ENCODE measurements around the gene SETBP1.

SETBP1 gene

DNA sequence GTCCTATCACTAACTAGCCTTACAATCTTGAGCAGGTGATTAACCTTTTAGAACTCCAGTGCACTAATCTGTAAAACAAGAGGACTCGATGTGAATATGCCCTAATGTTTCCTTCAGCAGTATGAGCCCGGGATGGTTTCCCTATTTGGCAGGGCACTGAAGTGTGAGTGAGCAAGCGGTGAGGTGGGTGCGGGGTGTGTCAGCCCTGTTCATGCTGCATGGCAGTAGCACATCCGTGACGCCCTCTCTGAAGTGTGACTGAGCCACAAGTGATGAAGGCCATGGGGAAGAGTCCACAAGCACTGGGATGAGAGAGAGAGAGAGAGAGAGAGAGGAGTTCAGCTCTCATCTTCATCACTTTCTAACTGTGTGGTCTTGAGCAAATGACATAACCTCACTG lies 168.7 kb downstream of the SETBP1 start:
- no peak for DNase-seq

DNA sequence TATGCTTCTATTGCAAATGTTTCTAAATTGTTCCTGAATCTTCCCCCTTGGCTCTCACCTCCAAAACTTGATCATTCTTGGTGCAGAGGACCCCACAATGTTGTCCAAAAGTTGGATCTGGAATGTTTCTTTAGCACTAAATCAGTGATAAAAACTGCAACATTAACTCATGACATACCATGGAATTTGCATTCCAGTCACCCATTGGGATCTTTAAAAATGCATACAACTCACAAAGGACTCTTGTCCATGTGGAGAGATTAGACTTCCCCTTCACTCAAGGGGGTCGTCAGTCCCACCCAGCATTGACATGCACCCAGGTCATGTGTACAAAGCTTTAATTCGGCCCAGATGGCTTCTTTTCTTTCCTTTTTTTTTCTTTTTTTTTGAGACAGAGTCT lies 169.3 kb downstream of the SETBP1 start:
- no peak for DNase-seq

DNA sequence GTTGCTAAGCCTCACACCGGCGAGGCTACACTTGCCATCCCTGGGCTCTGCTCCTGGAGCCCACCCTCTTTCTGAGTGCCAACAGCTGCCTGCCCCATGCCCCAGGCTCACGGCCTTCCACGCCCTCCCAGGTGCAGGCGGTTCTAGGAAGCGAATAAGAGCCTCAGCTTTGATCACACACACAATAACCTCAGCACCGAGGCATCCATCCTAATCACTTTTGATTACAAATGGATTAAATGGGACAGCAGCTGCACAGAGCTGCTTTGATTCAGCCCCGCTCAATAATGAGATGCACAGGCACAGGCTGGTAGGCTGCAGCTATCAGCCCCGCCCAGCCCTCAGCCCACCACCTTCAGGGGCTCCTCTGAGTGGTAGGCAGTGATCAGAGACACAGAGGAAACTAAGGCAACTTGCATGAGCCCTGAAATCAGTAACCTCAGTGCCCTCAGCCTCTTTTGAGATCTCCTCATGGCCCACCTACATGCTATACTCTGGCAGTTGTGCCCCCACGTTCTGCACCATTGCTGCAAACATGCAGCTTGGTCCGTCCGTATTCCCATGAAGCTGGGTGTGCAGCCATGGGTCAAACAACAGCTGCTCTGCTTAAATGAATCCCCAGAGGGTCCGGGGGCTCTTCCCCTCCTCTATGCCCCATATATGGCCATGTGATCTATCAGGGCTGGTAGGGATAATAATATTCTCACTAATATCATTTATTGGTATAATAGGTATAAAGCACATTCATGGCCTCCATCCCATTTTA lies 171.4 kb downstream of the SETBP1 start:
- no peak for DNase-seq

DNA sequence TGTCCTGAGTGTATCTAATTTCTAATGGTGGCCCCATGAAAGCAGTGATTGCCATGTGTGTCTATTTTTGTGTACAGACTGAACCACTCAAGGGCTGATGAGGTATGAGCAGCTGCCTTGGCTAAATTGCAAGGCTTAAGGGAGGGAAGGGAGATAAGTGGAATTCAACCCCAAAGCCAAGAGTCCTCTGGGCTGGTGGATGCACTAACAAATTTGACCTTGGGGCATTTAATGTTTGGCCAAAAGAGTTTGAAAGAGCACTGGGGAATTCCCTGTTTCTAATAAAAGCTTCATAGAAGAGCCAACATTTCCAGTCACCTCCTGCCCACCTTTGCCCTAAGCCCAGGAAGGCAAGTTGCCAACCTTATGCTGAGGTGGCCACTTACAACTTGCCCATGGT lies 172.1 kb downstream of the SETBP1 start:
- DNase-seq = no peak

DNA sequence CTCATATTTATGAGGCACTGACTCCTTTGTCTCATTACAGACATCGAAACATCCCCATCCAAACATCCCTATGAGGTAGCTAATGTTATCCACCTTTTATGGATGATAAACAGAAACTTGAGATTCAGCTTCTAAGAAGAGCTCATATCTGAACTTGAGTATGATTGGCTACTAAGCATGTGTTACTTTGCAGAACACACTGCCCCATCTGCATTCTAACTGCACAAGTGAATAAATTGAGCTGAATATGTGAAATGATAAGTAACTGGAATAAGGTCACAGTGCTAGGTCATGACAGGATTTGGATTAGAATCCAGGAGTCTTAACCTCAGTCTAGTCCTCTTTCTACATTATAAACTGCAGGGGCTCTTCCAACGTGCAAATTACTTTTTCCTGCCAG lies 172.7 kb downstream of the SETBP1 start:
- no peak for DNase-seq

DNA sequence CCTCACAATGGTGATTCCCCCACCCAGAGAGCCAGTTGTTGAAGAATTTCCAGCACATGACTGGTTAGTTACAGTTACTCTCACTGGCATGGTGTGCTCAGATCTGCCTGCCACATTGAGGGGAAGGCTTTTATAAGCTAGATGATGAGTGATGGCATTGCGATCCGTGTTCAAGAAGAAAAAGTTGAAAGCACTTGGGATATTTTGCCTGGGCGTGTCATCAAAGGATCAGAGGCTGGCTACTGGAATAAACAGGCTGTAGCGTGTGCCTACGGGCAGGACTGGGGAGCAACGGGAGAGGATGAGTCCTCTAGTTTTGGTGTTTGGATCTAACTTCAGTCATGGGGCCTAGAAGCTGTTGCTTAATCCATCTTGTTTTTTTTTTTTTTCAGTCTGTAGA lies 175.0 kb downstream of the SETBP1 start:
- no peak for DNase-seq

GRCh38 chr18:44856157-44856556 lies 175.5 kb downstream of the SETBP1 start:
- no peak for DNase-seq

- DNase-seq = no peak
These were observed 176.4 kb downstream of the SETBP1 start for GRCh38 chr18:44857081-44857480.

- no peak for DNase-seq
These were observed 177.2 kb downstream of the SETBP1 start for GRCh38 chr18:44857744-44858491.

- no peak for DNase-seq
These were observed 178.6 kb downstream of the SETBP1 start for GRCh38 chr18:44859263-44859662.

- no peak for DNase-seq
These were observed 179.2 kb downstream of the SETBP1 start for GRCh38 chr18:44859751-44860439.

DNA sequence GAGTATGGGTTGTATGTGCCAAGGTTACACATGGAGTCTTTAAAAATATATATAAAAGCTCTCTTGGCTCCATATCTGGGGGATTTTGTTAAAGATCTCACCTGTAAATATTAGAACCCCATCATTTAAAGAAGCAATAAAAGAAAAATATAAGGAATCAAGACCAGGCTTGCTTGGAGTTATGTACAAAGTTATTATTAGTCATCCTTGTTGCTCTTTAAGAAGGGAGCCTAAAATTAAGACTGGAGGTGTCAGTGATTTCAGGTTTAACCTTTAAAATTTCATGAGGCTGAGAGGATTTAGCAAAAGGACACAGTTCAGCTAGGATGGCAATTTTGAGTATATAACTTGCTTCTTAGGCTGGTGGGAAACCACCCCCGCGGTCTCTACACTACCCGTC lies 181.4 kb downstream of the SETBP1 start:
- DNase-seq = no peak

GRCh38 chr18:44866103-44866502 lies 185.4 kb downstream of the SETBP1 start:
- no peak for DNase-seq

GRCh38 chr18:44869533-44869932 lies 188.8 kb downstream of the SETBP1 start:
- no peak for DNase-seq

DNA sequence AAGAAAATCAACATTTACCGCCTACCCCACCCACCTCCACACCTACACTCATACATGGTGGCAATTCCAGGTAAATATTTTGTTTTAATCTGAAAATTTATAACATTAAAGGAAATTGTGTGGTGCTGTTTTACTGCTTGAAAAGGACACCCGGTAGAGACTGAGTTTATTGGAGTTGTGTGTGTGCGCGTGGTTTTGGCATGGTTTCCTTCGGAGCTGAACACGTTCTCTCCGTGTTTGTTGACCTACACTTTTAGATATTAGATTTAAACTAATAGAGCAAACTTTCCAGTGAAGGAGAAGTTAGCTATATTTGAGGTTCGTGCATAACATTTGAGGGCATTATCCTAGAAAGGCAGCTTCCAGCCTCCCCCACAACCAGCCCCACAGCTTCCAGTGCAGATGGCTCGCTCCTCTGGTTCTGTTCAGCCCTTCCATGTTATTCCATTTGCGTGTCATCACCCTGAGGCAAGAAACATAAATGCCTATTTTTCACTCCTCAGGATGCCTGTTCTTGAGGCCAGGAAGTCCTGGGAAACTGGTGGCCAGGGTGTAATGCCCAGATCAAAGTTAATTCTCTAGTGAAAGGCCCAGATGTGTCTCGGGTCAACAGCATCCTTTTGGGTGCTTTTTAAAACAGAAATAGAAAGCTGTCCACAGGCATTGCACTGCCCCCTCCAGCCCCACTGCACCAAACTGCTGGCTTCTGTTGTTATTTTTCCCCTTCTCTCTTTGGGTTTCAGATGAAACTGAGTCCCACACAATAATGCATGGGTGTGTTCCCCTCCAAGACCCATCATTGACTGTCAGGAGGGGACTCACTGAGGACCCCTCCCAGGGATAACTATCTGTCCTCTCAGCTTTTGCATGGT lies 190.2 kb downstream of the SETBP1 start:
- no peak for DNase-seq

DNA sequence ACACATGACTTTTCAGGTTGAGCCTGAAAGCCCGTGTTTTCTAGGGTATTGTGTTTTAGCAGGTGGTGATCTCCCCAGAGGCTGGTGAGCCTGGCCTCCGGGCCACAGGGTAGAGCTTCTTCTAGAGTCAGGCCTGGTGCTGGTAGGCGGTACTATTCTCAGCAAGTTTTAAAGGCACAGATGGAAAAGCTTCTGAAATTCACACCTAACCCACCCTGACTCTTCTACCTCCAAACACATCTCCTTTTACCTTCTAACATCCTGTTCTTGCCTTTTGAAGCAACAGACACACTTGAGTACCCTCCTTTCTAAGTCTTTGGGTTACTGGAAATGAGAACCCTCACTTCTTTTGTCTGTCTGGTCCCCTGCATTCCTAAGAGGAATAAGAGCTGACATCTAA lies 191.1 kb downstream of the SETBP1 start:
- DNase-seq = no peak

DNA sequence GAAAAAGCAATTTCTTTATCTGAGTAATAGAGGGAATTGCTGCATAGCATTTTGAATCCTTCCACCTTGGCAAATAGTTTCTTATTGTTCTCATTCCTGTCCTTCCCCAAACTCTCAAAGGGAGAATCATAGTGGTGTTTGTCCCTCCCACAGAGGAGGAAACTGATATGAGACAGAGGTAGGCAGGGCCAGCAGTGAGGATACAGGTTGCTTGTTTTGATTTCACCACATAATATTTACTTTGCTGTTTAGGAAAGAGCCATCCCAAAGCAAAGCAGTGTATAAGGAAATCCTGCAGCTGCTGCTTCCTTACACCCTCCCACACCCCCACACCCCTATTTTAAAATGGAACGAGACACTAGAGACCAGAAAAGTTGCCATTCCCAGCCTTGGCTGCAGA lies 195.3 kb downstream of the SETBP1 start:
- no peak for DNase-seq

GRCh38 chr18:44876755-44877154 lies 196.1 kb downstream of the SETBP1 start:
- no peak for DNase-seq

- DNase-seq = no peak
These were observed 197.6 kb downstream of the SETBP1 start for GRCh38 chr18:44878335-44878734.

DNA sequence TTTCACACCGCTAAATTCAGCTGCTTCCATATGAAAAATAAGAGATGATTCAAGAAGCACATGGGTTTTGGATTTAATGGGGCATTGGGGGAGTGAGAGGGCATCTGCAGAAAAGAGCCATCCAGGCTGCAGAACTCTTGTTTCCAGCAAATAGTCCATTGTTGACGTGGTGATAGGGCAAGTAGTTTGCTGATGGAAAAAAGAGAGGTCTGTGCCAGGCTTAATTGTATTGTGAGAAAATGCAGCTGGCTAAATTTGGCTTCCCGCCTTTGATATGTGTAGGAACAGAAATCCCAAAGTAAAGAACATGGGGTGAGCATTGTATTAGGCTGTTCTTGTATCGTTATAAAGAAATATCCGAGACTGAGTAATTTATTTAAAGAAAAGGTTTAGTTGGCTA lies 199.5 kb downstream of the SETBP1 start:
- DNase-seq = no peak

- DNase-seq = no peak
These were observed 200.9 kb downstream of the SETBP1 start for GRCh38 chr18:44881461-44882162.

Measured in effector CD4-positive, alpha-beta T cell (primary cell).